Measurements from ENCODE around the gene PLAA.
"Not testable (repeated sequence)": the region's sequence is repeated elsewhere in the genome, so short reads cannot be mapped to it uniquely, and the experiment has no call there.

Gene PLAA

GRCh38 chr9:26928902-26929495 is 18.0 kb downstream of the PLAA start:
- DNase-seq: no peak

DNA sequence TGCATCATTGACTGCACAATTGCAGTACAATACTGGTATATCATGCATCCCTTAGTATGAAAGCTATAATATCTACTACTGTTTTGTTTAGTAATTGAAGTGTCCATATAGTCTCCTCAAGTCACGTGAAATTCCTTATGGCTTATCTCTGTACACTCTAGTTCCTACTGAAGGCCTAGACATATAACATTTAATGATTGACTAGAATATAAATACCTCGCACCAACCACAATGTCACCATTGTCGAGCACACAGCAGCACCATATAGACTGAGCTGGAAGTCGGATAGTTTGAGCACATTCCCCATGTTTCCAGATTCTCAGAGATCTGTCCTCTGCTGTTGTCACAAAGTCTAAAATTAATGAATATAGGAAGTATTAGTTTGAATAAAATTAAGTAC is 21.4 kb downstream of the PLAA start:
- DNase-seq: no peak

DNA sequence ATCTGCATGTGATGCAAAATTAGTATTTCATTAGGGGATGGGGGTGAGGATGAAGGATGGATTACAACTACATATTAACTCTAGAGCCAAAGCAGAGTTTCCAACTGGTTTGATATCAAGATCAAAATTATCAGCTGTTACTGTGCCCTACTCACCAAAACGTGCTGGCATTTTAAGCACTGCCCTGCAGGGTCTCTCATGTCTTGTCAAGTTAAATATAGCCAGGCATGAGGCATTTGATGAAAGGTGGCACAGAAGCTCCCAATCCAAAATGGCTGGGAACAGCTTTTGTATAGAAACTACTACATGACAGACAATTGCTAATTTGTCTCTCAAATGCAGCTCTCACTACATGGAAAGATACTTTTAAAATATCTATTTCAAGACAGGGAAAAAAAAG is 27.3 kb downstream of the PLAA start:
- DNase-seq: no peak

GRCh38 chr9:26913138-26913668 is 33.8 kb downstream of the PLAA start:
- no peak for DNase-seq

- DNase-seq: no peak
Observed at GRCh38 chr9:26904671-26905070, 42.4 kb downstream of the PLAA start.

DNA sequence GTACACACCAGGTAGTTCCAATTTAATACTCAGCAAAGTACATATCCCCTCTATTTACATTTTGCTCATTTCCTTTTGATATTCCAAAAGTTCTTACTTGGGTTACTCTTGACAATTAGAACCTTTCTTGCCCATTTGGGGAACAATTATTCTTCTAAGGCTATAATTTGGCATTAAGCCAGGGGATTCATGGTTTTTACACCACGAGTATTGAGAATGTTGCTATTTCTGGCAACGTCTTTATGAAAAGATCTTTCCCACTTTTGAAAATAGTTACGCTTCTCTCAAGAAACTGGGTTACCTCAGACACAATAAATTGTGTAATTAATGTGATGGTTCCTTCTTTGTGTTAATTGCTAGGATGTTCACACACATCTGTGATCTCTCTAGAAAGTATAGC is 43.0 kb downstream of the PLAA start:
- no peak for DNase-seq

GRCh38 chr9:26893030-26893676 is 53.9 kb downstream of the PLAA start:
- DNase-seq: peak; percentile 36

- peak; percentile 91 for DNase-seq
Observed at GRCh38 chr9:26892251-26893029, 54.6 kb downstream of the PLAA start, which contains the start of gene CAAP1. CAAP1 (minus strand) TSS chr9:26892802; CDS start chr9:26892715, 87 bp downstream.

DNA sequence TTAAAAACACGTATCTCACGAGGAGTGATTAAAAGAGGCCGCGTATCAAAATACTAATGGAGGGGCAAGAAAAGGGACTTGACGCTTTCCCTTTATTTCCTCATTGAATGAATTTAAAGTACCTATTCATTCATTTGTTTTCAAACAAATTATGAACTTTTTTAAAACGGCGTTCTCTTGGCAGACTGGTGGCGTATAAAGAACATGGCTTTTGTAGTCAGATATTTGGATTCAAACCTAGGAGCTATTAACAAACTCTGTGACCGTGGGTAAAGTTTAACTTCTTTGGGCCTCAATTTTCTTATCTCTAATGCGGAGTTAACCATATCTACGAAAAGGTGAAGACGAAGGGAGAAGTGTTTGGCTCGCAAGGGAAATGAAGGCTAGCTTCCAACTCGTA is 55.3 kb downstream of the PLAA start:
- DNase-seq: no peak

- no peak for DNase-seq
Observed at GRCh38 chr9:26888271-26888670, 58.8 kb downstream of the PLAA start.

DNA sequence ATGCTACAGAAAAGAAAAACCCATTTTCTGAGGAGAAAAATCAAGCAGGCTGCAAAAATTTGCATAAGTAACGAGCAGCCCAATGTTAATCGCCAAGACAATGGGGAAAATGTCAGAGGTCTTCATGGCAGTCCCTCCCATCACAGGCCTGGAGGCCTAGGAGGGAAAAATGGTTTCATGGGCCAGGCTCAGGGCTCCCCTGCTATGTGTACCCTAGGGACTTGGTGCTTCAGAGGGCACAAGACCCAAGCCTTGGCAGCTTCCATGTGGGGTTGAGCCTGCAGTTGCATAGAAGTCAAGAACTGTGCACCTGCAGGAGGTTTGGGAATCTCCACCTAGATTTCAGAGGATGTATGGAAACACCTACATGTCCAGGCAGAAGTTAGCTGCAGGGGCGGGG is 64.9 kb downstream of the PLAA start:
- no peak for DNase-seq

GRCh38 chr9:26880262-26880661 is 66.8 kb downstream of the PLAA start:
- DNase-seq: no peak

GRCh38 chr9:26875155-26875554 is 71.9 kb downstream of the PLAA start:
- not testable (repeated sequence) for DNase-seq

DNA sequence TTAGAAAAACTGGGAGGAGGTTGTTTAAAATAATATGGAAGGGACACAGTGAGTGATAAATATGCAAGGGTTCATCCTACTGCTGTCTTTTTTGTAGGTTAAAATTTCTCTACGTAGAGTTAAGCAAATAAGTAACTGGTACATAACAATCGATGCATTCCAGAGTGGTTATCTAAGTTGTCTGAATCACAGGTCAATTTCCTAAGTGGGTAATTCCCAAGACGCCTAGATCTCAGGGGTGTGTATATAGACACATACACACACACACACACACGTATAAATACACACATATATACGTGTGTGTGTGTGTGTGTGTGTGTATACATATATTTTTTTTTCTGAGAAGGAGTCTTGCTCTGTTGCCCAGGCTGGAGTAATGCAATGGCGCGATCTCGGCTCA is 76.8 kb downstream of the PLAA start:
- no peak for DNase-seq

DNA sequence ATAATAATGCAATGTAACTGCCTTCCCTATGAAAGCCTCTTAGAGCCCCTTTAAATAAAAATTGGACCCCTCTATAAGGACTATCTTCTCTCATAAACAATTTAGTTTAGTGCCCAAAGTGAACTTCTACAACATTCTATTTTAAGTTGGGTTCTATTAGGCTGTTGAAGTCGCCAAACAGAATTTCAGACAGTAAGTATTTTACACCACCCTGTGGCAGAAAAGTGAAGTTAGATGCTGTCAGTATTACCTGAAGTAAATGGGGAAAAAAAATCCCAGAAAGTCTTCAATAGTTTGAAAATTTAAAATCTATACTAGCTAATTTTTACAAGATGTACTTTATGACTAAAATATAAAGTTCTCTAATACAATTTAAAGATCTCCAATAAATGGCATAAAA is 84.0 kb downstream of the PLAA start:
- no peak for DNase-seq

DNA sequence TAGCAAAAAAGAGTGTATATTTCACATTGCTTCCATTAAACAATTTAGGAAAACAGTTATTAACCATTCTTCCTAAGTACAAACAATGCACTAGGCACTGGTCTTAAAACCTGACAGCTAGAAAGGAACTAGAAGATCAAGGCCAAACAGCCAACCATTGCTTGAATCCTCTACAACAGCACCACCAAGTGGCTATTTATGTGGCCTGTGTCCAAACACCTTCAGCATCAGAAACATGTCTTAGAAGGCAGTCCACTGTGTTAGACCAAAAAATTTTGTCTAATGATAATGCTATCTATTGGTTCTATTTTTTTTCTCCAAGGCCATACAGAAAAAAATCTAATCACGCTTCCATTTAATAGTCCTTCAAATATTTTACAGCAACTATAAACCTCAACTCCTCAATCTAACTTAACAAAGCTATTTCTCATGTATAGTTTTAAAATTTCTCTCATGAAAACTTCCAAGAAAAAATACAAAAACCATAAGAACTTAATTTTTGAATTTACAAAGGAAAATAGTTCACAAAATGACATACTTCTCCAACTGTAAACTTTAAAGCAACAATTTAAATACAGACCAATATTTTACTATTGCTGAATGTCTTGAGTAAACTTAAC is 90.5 kb downstream of the PLAA start:
- peak; percentile 65 for DNase-seq
